Upper lobe of left lung (tissue), 6 donors: Measurements from ENCODE around the gene HTR3A. TPM values are rescaled to one million over a fixed set of nuclear protein-coding genes. Genes with fewer than 3 reads are reported as not detected.
A peak's percentile ranks its signal among the peaks of the same experiment; 100 is the strongest.

Experiments used
- ATAC-seq, 2 donors: fragments of 200-7000 bp; cut with Tn5 transposase; one replicate each; pipeline ENCODE4 v1.9.1; 2022; ENCODE audit warnings: mild to moderate bottlenecking in 2 of 2, moderate library complexity in 2 of 2; ENCODE audit not compliant: low FRiP score in 2 of 2
- DNase-seq, 2 donors: peaks; one replicate each; pipeline ENCODE4 v3.0.0-alpha.2; 2019 to 2020
- H3K27ac ChIP-seq, 4 donors: fragments of 200-600 bp; sonication (generic); one replicate each; pipeline ENCODE4 v1.5.1; 2016 to 2019
- H3K27me3 ChIP-seq, 4 donors: fragments of 200-600 bp; sonication (generic); one replicate each; pipeline ENCODE4 v1.5.1; 2017 to 2019
- H3K36me3 ChIP-seq, 4 donors: fragments of 200-600 bp; sonication (generic); one replicate each; pipeline ENCODE4 v1.5.1; 2016 to 2019
- H3K4me1 ChIP-seq, 4 donors: fragments of 200-600 bp; sonication (generic); one replicate each; pipeline ENCODE4 v1.5.1; 2018 to 2019
- H3K4me3 ChIP-seq, 4 donors: fragments of 200-600 bp; sonication (generic); one replicate each; pipeline ENCODE4 v1.5.1; 2017 to 2019; ENCODE audit warnings: mild to moderate bottlenecking in 2 of 4, moderate library complexity in 1 of 4
- H3K9me3 ChIP-seq, 4 donors: fragments of 200-600 bp; sonication (generic); one replicate each; pipeline ENCODE4 v1.5.1; 2018 to 2019
- EP300 ChIP-seq, 4 donors: sonication (generic); formaldehyde crosslinking; IDR thresholded peaks; one replicate each; pipeline ENCODE4 v1.5.1; 2017; ENCODE audit warnings: antibody characterized with exemption in 4 of 4, control low read depth in 2 of 4
- POLR2A ChIP-seq, 4 donors: fragments of 450-650 bp; IDR thresholded peaks; one replicate each; pipeline ENCODE4 v1.5.1; 2016 to 2017; ENCODE audit warnings: antibody characterized with exemption in 4 of 4, mild to moderate bottlenecking in 2 of 4
- POLR2AphosphoS5 ChIP-seq, 2 donors: sonication (generic); formaldehyde crosslinking; IDR thresholded peaks; one replicate each; pipeline ENCODE4 v1.5.1; 2017; ENCODE audit warnings: antibody characterized with exemption in 2 of 2
- WGBS, 2 donors: methylation state at CpG; one replicate each; pipeline ENCODE4 v1.1.5; 2017 to 2018; 5-methylcytosine and 5-hydroxymethylcytosine counted together
- total RNA-seq, 6 donors: library from RNA; depleted of rRNA in 4 of 6; stranded (reverse); fragments of >200 nt in 4 of 6; gene quantifications; one replicate each; pipeline versions ENCODE4 v1.1.0 to v1.2.1, GENCODE V29; 2016 to 2021
- TF ChIP-seq, protein P1 (sequence below), 6 experiments: fragments of 450-650 bp in 4 of 6; fragments of 200-600 bp in 2 of 6; sonication (generic) in 2 of 6; IDR thresholded peaks; one replicate each; pipeline ENCODE4 v1.5.1; 2016 to 2019; ENCODE audit warnings: antibody characterized with exemption in 6 of 6
- donor health status: DM: no; HTN: no; CAD: no; lungs with moderate emphysema.
- donor health status: DM: no; HTN: yes; CAD: no; lungs with severe emphysema.

HTR3A gene
- total RNA-seq, 6 donors from 2014 or later, result not detected

DNA sequence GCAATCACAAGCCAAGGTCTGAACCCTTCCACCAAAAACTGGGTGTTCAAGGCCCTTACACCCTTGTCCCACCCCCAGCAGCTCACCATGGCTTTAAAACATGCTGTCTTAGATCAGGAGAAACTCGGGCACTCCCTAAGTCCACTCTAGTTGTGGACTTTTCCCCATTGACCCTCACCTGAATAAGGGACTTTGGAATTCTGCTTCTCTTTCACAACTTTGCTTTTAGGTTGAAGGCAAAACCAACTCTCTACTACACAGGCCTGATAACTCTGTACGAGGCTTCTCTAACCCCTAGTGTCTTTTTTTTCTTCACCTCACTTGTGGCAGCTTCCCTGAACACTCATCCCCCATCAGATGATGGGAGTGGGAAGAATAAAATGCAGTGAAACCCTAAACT is 15.0 kb downstream of the HTR3A start:
- H3K27ac ChIP-seq, result no peak overlapping the region
- H3K36me3 ChIP-seq, result no peaks in the 10 kb centered on the region
- H3K27me3 ChIP-seq, result no peaks in the 10 kb centered on the region
- H3K9me3 ChIP-seq, result no peaks in the 10 kb centered on the region
- H3K4me3 ChIP-seq, result no peak overlapping the region
- TF ChIP-seq POLR2AphosphoS5 (IDR thresholded peaks at IDR 0.05), result no peak
- no peak for TF ChIP-seq EP300 (IDR thresholded peaks at IDR 0.05)
- TF ChIP-seq POLR2A (IDR thresholded peaks at IDR 0.05), result no peak
- TF ChIP-seq, protein P1, sequence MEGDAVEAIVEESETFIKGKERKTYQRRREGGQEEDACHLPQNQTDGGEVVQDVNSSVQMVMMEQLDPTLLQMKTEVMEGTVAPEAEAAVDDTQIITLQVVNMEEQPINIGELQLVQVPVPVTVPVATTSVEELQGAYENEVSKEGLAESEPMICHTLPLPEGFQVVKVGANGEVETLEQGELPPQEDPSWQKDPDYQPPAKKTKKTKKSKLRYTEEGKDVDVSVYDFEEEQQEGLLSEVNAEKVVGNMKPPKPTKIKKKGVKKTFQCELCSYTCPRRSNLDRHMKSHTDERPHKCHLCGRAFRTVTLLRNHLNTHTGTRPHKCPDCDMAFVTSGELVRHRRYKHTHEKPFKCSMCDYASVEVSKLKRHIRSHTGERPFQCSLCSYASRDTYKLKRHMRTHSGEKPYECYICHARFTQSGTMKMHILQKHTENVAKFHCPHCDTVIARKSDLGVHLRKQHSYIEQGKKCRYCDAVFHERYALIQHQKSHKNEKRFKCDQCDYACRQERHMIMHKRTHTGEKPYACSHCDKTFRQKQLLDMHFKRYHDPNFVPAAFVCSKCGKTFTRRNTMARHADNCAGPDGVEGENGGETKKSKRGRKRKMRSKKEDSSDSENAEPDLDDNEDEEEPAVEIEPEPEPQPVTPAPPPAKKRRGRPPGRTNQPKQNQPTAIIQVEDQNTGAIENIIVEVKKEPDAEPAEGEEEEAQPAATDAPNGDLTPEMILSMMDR (IDR thresholded peaks at IDR 0.05), result no peak
- 61 to 76% methylated on average over 2 of the region's 2 CpGs for WGBS, 2 donors
- ATAC-seq, result no peak
- no peaks in the 10 kb centered on the region for H3K4me1 ChIP-seq
- DNase-seq, result no peak

DNA sequence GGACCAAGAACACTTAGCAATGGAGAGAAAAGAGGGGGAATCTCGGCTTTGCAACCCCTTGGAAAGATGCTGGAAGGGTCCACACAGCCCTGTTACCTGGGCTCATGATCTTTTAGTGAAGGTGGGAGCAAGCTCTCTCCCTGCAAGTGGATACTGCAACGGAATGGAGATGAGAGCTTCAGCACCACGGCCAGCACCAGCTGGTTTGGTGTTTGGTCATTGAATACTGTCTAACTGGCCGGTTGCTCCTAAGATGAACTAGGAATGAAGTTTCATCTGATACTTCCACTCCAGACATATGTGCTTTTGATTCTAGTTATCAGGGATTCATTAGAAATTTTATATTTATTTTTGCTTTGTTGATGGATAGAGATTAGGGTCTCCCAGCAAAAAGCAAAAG is 16.3 kb downstream of the HTR3A start:
- no peaks in the 10 kb centered on the region for H3K27me3 ChIP-seq

DNA sequence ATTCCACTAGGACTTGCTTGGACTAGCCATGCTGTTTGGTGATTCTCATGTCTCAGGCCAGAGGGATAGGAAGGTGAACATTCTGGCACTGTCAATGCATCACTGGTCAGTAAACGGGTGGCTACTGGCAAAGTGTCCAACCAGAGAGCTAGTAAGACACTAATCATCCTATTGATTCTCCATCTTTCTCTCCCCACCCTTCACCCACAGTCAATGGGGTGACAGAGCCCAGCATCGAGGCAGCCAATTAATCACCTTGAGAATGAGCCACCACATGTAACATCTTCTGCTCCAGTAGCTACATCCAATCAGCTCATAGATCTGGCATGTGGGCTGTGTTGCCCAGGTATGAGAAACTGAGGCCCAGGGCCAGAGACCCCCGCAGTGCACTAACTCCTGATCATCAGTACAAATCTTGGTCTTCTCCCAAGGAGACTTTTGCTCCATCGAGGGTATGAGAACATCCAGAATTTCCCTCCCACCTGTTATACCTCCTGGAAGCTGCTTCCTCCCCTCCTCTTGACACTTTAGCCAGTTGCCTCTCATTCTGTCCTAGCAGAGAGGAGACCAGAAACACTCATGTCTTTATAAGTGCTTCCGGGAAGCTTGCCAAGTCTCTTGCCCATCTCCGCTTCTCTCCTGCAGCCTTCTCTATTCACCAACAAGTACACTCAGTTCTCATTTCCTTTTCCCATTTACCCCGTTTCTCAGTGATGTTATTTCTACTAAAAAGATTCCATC is 17.0 kb downstream of the HTR3A start:
- no peak for TF ChIP-seq POLR2A (IDR thresholded peaks at IDR 0.05)
- no peak for TF ChIP-seq POLR2AphosphoS5 (IDR thresholded peaks at IDR 0.05)
- TF ChIP-seq EP300 (IDR thresholded peaks at IDR 0.05), result no peak
- TF ChIP-seq, protein P1 (IDR thresholded peaks at IDR 0.05), result no peak
- no peaks in the 10 kb centered on the region for H3K4me1 ChIP-seq
- H3K27ac ChIP-seq, result no peak overlapping the region
- DNase-seq, result no peak
- no peak for ATAC-seq
- H3K9me3 ChIP-seq, result no peaks in the 10 kb centered on the region
- H3K27me3 ChIP-seq, result no peaks in the 10 kb centered on the region
- H3K36me3 ChIP-seq, result no peaks in the 10 kb centered on the region
- 39 to 58% methylated on average over 6 to 7 of the region's 7 CpGs for WGBS, 2 donors
- H3K4me3 ChIP-seq, result no peak overlapping the region

More for the DNA sequence above, 16.3 kb downstream of the HTR3A start:
- Histone ChIP-seq H3K4me1 (no peaks in the 10 kb centered on the region), H3K9me3 (no peaks in the 10 kb centered on the region), H3K4me3 (no peak overlapping the region), H3K27ac (no peak overlapping the region), H3K36me3 (no peaks in the 10 kb centered on the region)
- TF ChIP-seq, protein P1 (IDR thresholded peaks at IDR 0.05), result no peak
- TF ChIP-seq POLR2AphosphoS5 (IDR thresholded peaks at IDR 0.05) (no peak), EP300 (IDR thresholded peaks at IDR 0.05) (no peak), POLR2A (IDR thresholded peaks at IDR 0.05) (no peak)
- ATAC-seq (no peak), DNase-seq (no peak)
- WGBS, 2 donors, result 1 to 14% methylated on average over 4 of the region's 4 CpGs

DNA sequence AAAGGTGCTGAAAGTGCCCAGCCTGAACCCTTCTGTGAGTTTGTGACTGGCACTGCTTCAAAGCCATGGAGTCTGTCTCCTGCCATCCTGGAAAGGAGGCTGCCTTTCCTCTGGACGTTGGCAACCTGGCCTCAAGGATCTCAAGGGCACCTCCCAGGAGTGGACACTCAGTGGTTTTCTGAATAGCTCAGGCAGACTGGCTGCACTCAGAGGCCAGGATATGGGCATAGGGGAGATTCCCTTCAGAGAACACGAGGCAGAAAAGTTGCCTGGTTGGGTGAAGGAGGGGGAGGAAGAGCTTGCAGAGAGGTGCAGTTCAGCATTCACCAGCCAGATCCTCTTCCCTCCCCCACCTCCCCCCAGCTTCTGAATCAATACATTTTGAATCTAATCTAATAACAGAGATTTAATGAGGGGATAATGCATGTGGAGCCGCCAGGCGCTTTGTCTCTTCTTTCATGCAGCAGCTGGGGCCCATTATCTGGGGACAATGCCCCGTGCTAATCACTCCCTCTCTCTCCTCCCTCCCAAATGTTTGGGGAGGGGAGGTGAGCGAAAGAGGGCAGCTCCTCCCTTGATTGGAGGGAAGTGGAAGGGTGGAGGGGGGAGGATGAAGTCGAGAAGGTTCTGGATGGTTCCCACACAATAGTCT is 17.7 kb downstream of the HTR3A start:
- Histone ChIP-seq H3K9me3 (no peaks in the 10 kb centered on the region), H3K4me1 (no peaks in the 10 kb centered on the region), H3K4me3 (no peak overlapping the region), H3K27ac (no peak overlapping the region), H3K27me3 (no peaks in the 10 kb centered on the region), H3K36me3 (no peaks in the 10 kb centered on the region)
- peak in 1 of 2 donors; percentile 55 for DNase-seq
- TF ChIP-seq POLR2A (IDR thresholded peaks at IDR 0.05) (no peak), EP300 (IDR thresholded peaks at IDR 0.05) (no peak), POLR2AphosphoS5 (IDR thresholded peaks at IDR 0.05) (no peak)
- TF ChIP-seq, protein P1 (IDR thresholded peaks at IDR 0.05), result no peak
- ATAC-seq, result peak in 1 of 2 donors; percentile 29
- WGBS, 2 donors, result 24% methylated on average over 7 of the region's 7 CpGs
